Skeletal muscle tissue (tissue), 4 donors: ENCODE results near the gene MATK. TPM values are rescaled to one million over a fixed set of nuclear protein-coding genes. Genes with fewer than 3 reads are reported as not detected.

Experiments
- H3K27ac ChIP-seq: one replicate; pipeline ENCODE4 v1.7.0; 2013; ENCODE audit warnings: mild to moderate bottlenecking, low read depth, low read length, inconsistent platforms
- H3K27me3 ChIP-seq, 3 donors: one replicate each; pipeline ENCODE4 v1.7.0; 2013; ENCODE audit warnings: low read length in 3 of 3; ENCODE audit not compliant: control insufficient read depth in 3 of 3, insufficient read depth in 3 of 3
- H3K36me3 ChIP-seq, 3 donors: one replicate each; pipeline ENCODE4 v1.7.0; 2013; ENCODE audit warnings: low read length in 3 of 3; ENCODE audit not compliant: control insufficient read depth in 3 of 3, insufficient read depth in 3 of 3
- H3K4me1 ChIP-seq, 3 donors: one replicate each; pipeline ENCODE4 v1.7.0; 2013; ENCODE audit warnings: low read length in 3 of 3, mild to moderate bottlenecking in 3 of 3; ENCODE audit not compliant: control insufficient read depth in 3 of 3, insufficient read depth in 3 of 3
- H3K4me3 ChIP-seq, 3 donors: one replicate each; pipeline ENCODE4 v1.7.0; 2013; ENCODE audit warnings: low read length in 3 of 3
- H3K9ac ChIP-seq, 3 donors: one replicate each; pipeline ENCODE4 v1.7.0; 2013; ENCODE audit warnings: low read length in 3 of 3, mild to moderate bottlenecking in 3 of 3, moderate library complexity in 2 of 3, low read depth in 1 of 3
- H3K9me3 ChIP-seq, 3 donors: one replicate each; pipeline ENCODE4 v1.7.0; 2013; ENCODE audit warnings: low read length in 3 of 3; ENCODE audit not compliant: control insufficient read depth in 3 of 3
- total RNA-seq: library from RNA; depleted of rRNA; stranded (reverse); fragments of >200 nt; gene quantifications from one replicate; pipeline ENCODE4 v1.2.3, GENCODE V29; 2014
- donor health status: Osteomylitis.

Gene MATK
- total RNA-seq, 1 donor from 2014 or later, result 0.52 TPM

DNA sequence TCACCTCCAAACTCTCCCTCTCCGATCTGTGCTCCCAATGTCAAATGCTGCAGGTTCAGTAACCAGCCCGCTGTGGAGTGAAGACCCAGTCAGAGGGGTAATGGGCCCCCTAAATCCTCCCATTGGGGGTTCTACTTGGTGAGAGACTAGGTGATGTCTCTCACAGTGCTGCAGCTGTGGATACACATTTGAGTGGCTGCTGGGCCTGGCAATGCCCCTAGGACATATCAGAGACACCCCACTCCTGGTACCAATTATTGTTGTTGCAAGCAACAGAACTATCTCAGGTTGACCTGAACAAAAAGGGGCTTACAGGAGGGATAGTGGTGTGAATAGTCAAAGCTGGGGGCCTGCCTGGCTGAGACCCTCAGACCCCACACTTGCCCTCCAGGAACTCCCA, 4.6 kb downstream of the MATK start:
- H3K4me1 ChIP-seq, result no peaks in the 10 kb centered on the region
- H3K36me3 ChIP-seq, result no peaks in the 10 kb centered on the region
- H3K9ac ChIP-seq, result no peak overlapping the region
- H3K27ac ChIP-seq, result no peak overlapping the region
- peaks cover 17 to 37% (median 30%) of the 10 kb centered on the region in 3 donors for H3K27me3 ChIP-seq
- peaks cover 9 to 17% (median 10%) of the 10 kb centered on the region in 3 donors for H3K9me3 ChIP-seq
- no peak overlapping the region for H3K4me3 ChIP-seq

DNA sequence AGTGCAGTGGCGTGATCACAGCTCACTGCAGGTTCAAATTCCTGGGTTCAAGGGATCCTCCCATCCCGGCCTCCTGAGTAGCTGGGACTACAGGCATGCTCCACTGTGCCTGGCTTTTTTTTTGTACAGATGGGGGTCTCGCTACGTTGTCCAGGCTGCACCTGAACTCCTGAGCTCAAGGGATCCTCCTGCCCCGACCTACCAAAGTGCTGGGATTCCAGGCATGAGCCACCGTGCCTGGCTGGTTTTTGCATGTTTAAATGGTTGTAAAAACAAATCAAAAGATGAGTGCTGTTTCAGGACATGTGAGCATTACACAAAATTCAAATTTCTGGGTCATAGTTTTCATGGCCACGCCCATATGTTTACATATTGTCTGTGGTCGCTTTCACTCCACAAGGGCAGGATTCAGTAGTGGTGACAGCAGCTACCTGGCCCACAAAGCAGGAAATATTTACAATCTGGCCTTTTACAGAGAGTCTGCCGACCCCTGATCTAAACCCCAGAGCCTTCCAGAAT, 5.3 kb downstream of the MATK start:
- H3K4me1 ChIP-seq, result no peaks in the 10 kb centered on the region
- H3K4me3 ChIP-seq, result no peak overlapping the region
- H3K36me3 ChIP-seq, result no peaks in the 10 kb centered on the region
- H3K27ac ChIP-seq, result no peak overlapping the region
- H3K9me3 ChIP-seq, result peaks cover 9 to 17% (median 10%) of the 10 kb centered on the region in 3 donors
- H3K9ac ChIP-seq, result no peak overlapping the region
- peaks cover 17 to 37% (median 30%) of the 10 kb centered on the region in 3 donors for H3K27me3 ChIP-seq

DNA sequence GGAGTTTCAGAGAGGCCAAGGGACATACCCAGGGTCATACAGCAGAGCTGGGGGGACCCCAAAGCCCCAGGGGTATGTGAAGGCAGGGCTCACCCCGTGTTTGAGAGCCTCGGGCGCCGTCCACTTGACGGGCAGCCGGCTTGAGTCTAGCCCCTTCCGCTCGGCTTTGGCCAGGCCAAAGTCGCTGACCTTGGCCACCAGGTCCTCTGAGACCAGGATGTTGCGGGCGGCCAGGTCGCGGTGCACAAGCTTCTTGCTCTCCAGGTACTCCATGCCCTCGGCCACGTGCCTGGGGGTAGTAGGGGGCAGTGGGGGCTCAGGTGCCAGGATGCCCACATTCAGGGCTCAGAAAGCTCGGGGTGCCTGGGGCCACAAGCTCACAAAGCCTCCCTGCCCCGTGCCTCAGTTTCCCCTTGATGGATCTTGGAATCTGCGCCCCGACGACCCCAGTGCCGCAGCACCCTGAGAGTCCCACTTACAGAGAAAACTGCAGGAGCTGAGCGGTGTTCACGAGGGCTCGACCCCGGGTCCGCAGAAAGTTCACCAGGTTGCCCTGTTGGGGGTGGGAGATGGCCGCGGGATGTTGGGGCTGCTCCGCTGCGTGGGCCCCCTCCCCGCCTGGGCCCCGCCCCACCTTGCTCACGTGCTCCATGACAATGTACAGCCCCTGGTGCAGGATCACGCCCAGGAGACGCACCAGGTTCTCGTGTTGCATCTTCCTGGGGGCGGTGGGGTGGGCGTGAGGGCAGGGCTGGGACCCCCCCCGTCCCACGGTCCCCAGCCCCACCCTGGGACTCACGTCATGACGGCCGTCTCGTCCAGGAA, 7.1 kb downstream of the MATK start:
- no peak overlapping the region for H3K4me3 ChIP-seq
- H3K9ac ChIP-seq, result no peak overlapping the region
- H3K27me3 ChIP-seq, result peaks cover 6 to 22% (median 15%) of the 10 kb centered on the region in 3 donors
- no peaks in the 10 kb centered on the region for H3K4me1 ChIP-seq
- peaks cover 9 to 17% (median 10%) of the 10 kb centered on the region in 3 donors for H3K9me3 ChIP-seq
- H3K36me3 ChIP-seq, result no peaks in the 10 kb centered on the region
- H3K27ac ChIP-seq, result no peak overlapping the region

DNA sequence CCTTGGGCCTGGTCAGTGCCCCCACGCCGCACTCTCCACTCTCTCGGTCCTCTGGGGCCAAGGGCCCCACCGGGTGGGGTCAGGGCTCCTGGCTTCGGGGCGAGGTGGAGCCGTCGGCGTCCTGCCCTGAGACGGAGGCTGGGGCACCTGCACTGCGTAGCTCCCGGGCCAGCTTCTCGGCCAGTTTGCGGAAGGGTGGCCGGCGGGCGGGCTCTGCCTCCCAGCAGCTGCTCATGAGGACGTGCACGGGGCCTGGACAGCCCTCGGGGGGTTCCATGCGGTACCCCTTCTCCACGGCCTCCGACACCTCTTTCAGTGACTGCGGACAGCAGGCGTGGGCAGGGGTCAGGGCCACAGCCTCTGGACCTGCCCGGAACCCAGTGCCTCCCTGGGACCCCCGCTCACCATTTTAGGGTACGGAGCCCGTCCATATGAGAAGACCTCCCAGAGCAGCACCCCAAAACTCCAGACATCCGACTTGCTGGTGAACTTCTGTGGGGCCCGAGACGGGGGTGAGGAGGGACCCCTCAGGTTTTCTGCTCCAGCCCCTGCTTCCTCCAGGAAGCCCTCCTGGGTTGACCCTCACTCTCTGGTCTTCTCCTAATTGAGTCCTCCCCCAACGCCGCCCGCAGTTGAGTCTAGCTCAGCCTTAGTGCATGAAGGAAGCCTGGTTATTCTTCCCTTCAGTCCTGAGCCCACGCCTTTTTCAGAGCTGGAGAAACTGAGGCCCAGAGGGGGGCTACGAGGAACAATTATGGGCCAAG, 7.9 kb downstream of the MATK start:
- Histone ChIP-seq H3K4me3 (no peak overlapping the region), H3K36me3 (no peaks in the 10 kb centered on the region), H3K27ac (no peak overlapping the region)

DNA sequence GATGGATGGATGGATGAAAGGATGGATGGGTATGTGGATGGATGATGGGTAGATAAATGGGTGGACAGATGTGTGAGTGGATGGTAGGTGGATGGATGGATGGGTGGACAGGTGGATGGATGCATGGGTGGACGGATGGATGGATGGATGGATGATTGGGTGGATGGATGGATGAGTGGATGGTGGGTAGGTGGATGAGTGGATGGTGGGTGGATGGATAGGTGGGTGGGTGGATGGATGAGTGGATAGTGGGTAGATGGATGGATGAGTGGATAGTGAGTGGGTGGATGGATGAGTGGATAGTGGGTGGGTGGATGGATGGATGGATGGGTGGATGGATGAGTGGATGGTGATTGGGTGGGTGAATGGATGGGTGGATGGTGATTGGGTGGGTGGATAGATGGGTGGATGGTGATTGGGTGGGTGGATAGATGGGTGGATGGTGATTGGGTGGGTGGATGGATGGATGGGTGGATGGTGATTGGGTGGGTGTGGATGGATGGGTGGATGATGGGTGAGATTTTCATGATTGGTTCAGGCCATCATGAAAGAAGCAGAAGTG, 9.6 kb downstream of the MATK start:
- no peaks in the 10 kb centered on the region for H3K36me3 ChIP-seq
- H3K4me3 ChIP-seq, result no peak overlapping the region
- H3K4me1 ChIP-seq, result no peaks in the 10 kb centered on the region
- H3K9ac ChIP-seq, result no peak overlapping the region
- H3K27ac ChIP-seq, result no peak overlapping the region
- peaks cover under 1 to 8% (median 4%) of the 10 kb centered on the region in 3 donors for H3K27me3 ChIP-seq
- peaks cover 6 to 8% (median 7%) of the 10 kb centered on the region in 3 donors for H3K9me3 ChIP-seq

More for the DNA sequence above, 7.9 kb downstream of the MATK start:
- Histone ChIP-seq H3K27me3 (peaks cover 6 to 14% (median 7%) of the 10 kb centered on the region in 3 donors), H3K9ac (no peak overlapping the region), H3K9me3 (peaks cover 9 to 17% (median 10%) of the 10 kb centered on the region in 3 donors), H3K4me1 (no peaks in the 10 kb centered on the region)

DNA sequence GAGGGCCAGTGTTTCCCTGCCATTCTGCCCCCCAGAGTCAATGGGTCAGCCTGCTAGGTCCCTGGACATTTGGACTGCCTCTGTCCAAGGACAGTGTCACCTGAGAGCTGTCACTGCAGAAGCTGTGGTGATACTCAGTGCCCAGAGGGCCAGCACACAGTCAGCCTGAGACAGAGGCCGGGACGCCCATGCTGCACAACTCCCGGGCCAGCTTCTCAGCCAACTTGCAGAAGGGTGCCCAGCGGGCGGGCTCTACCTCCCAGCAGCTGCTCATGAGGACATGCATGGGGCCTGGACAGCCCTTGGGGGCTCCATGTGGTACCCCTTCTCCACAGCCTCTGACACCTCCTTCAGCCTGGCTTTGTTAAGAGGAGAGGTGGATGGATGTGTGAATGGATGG, 10.3 kb downstream of the MATK start:
- no peaks in the 10 kb centered on the region for H3K4me1 ChIP-seq
- H3K9me3 ChIP-seq, result peaks cover 0 to 3% (median 1%) of the 10 kb centered on the region in 3 donors
- no peak overlapping the region for H3K4me3 ChIP-seq
- H3K27me3 ChIP-seq, result peaks cover 6 to 15% (median 10%) of the 10 kb centered on the region in 3 donors
- no peak overlapping the region for H3K9ac ChIP-seq
- H3K36me3 ChIP-seq, result no peaks in the 10 kb centered on the region
- no peak overlapping the region for H3K27ac ChIP-seq

DNA sequence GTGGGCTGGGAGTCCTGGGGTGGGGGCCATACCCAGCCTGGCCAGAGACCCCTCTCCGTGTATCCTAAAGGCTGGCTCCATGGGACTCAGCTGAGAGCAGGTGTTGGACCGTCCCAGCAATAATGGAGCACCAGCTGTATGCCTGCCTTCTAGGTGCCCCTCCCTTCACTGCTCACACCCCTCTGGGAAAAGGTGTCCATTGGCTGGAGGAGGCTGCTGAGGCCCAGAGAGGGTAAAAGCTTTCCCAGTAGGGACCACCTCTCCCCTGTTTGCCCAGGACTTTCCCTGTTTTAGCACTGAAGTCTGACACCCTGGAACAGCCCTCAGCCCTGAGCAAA, 10.8 kb downstream of the MATK start:
- Histone ChIP-seq H3K27ac (no peak overlapping the region), H3K36me3 (no peaks in the 10 kb centered on the region), H3K4me3 (no peak overlapping the region), H3K27me3 (peaks cover 6 to 17% (median 11%) of the 10 kb centered on the region in 3 donors), H3K4me1 (no peaks in the 10 kb centered on the region), H3K9ac (no peak overlapping the region), H3K9me3 (no peaks in the 10 kb centered on the region)

DNA sequence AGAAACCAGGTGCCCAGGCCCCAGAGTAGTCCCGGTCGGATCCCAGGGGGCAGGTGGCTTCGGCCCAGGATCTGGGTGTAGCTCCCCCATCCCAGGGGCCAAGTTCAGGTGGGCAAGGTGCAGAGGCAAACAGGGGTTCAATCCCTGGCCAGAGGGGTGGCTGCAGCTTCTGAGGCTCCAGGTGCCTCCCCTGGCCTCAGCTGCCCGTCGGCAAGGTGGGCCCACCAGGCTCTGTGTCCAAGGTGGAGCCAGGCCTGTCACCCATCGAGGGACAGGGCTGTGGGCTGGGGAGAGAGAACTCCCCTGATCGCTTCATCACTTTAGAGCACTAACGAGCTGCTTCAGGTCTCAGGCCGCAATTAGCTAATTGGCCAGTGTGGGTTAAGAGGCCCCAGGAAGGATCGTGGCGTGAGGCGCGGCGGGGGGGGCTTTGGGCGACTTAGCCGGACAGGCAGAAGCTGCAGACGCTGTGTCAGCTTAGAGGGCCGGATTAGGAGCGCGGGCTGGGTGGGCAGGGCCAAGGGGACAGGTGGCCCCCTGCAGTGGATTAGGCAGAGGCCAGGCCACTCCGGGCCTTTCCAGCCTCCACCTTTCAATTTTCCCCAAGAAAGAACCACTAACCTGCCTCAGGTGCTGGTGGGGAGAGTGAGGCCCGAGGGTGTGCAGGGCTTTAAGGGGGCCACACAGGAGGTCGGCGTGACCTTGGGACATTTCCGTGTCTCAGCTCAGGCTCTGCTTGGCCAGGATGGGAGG, 11.4 kb downstream of the MATK start:
- no peaks in the 10 kb centered on the region for H3K36me3 ChIP-seq
- no peak overlapping the region for H3K27ac ChIP-seq
- H3K9ac ChIP-seq, result no peak overlapping the region
- H3K9me3 ChIP-seq, result no peaks in the 10 kb centered on the region
- H3K4me1 ChIP-seq, result no peaks in the 10 kb centered on the region
- H3K4me3 ChIP-seq, result no peak overlapping the region
- H3K27me3 ChIP-seq, result peaks cover 6 to 17% (median 11%) of the 10 kb centered on the region in 3 donors

DNA sequence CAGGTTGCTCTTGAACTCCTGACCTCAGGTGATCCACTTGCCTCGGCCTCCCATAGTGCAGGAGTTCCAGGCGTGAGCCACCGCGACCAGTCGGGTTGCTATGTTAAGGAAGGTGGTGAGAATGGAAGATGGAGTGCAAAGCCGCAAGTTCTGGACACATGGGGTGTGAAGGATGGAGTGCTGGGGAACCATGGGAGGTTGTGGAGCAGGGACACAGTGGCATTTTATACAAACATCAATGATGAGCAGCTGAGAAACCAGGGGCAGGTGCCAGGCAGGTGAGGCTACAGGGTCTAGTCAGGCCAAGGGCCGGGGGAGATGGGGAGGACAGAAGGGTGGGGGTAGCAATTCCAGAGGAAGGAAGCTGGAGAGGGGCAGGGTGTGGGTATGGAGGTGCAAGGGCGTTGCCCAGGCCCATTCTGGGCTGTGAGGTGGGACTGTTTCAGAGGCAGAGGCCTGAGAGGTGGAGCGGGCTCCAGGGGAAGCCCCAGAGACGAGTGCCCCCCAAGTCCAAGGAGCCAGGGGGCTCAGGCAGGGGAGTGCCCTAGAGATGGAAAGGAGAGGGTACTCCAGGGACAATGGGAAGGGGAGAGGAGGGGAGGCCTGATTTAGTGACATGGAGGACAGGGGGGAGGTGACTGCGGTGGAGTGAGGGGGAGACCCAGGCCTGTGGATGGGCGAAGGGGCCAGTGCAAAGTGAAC, 12.2 kb downstream of the MATK start:
- peaks cover 6 to 16% (median 11%) of the 10 kb centered on the region in 3 donors for H3K27me3 ChIP-seq
- no peak overlapping the region for H3K4me3 ChIP-seq
- H3K27ac ChIP-seq, result no peak overlapping the region
- no peaks in the 10 kb centered on the region for H3K4me1 ChIP-seq
- H3K36me3 ChIP-seq, result peaks cover 0 to 2% (median 2%) of the 10 kb centered on the region in 3 donors
- no peaks in the 10 kb centered on the region for H3K9me3 ChIP-seq
- H3K9ac ChIP-seq, result no peak overlapping the region
